Subcutaneous adipose tissue (tissue), 4 donors: ENCODE measurements around the gene XDH. TPM values are rescaled to one million over a fixed set of nuclear protein-coding genes. Genes with fewer than 3 reads are reported as not detected.

Experiments used
- CTCF ChIP-seq: fragments of 450-650 bp; IDR thresholded peaks from one replicate; pipeline ENCODE4 v1.5.1; 2016; ENCODE audit warnings: low read depth, mild to moderate bottlenecking, control low read depth, antibody characterized with exemption, moderate library complexity
- total RNA-seq, 4 donors: library from RNA; depleted of rRNA; stranded (reverse); fragments of >200 nt; gene quantifications; one replicate each; pipeline ENCODE4 v1.1.0, GENCODE V29; 2016

The XDH gene
- total RNA-seq, 4 donors from 2014 or later: not detected

DNA sequence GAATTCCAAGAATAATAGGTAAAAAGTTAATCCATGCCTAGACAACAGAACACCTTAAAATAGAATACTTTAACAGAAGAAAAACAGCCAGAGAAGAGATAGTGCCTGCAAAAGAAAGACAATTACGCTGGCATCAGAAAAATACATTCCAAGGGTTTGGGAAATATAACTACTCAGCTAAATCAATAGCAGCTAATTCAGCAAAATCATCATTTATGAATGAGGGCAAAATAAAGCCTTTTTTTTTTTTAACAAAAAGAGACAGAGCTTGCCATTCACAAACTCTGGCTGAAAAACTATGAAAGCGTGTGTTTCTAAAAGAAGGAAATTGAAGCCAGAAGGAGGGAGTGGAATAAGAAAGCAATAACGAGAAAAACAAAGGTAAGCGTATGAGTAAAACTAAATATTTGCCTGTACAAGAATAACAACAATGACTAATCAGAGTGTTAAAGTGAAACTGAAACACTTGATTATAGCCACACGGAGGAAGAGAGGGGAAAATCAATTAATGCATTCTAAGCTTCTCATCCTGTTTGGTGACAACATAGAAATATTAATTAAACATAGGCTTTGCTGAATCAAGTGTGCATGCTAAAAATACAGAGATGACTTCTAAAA lies 90.4 kb downstream of the XDH start:
- TF ChIP-seq CTCF: no peak

GRCh38 chr2:31322371-31322770 lies 92.2 kb downstream of the XDH start:
- no peak for TF ChIP-seq CTCF

GRCh38 chr2:31319406-31320175 lies 95.0 kb downstream of the XDH start:
- no peak for TF ChIP-seq CTCF

DNA sequence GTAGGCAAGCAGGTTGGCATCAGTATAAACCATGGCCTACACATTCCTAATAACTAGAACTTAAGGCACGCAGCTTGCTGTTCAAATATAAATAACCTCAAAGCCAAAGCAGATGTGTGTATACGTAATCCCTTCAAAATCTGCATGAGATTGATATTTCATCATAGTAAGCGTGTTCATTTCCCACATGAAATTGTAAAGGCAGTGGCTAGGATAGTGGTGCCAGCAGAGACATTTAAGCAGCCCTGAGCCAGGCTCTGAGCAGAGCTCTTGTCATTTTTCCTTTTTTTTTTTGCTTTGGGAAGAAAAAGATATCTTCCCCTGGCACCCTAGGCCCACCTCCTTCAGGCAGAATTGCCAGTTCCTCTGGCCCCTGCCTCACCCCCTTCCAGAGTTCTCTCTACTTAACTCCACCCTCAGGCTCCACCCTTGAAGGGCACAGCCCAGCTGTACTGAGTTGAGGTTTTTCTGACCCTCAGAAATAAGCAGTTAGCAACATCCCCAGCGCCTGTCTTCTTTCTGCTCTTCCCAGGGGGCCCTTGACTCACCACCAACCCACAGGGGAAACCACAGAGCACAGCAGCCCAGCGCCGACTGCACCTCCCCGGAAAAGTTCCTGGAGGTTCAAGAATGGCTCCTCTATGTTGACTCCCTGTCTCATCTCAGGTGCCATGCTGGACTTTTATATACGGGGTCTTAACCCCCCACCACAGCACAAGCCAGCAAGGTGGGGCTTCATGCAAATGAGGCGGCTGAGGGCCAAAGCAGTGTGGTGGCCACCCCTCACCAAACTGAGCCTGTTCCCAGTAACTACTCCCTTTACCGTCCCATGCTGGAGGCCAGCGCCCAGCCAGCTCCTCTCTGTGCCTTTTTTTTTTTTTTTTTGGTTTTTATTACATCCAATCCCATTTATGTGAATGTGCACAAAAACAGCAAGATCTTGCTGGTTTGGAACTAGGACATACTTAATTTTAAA lies 95.9 kb downstream of the XDH start:
- no peak for TF ChIP-seq CTCF

DNA sequence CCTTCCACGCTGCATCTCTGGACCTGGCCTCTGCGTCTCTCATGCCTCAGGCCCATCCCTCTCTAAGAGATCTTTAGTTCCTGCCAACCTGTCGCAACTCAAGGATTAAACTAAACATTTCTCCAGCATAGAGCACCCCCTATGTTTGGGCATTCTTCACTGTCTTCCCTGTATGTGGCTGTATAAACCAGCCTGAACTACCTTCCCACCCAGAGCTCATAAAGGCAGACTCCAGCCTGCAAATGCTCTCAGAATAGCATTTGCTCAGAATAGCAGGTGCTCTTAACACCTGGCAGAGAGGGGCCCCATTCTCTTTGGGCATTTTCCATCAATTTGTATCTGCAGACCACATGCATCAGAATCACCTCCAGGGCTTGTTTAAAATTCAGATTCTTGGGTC lies 97.1 kb downstream of the XDH start:
- TF ChIP-seq CTCF: no peak

DNA sequence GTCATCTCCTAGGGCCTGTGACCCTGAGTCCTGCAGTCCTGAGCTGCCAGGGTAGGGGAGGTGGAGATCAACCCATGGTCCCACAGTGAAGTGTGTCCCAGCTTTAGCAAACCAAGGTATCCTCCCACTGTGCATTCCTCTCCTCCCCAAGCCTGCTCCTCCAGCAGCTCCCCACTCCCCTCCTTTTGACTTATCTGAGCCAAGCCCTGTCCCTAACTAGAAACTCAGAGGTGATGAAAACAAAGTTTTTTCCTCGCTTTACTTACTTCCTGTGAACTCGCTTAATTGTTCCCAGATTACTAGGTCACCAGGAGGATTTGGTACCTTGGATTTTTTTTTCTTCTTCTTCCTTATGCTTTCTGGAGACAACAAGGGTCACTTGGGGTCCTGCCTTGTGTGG lies 99.8 kb downstream of the XDH start:
- no peak for TF ChIP-seq CTCF

DNA sequence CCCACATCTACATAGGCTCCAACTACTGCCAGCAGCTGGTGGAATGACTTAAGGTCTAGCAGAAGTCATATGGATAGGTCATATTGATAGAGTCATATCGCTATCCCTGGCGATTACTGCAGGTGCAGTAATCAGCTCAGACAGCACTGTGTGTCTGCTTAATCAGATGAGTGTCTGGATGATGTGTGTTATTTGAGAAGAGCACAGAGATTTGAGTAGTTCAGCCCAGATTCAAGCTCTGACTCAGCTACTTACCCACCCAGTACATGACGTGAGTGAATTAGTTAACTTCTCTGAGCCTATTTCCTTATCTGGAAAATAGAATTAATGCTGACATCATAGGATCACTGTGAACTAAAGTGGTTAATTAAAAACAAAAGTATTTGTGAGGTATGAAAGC lies 101.6 kb downstream of the XDH start:
- TF ChIP-seq CTCF: no peak
